GM10248 (cell line): ENCODE data around the gene CD274.

Experiments used
- CTCF ChIA-PET: fragments of 300-600 bp; sonication (Branson Sonifier 250); formaldehyde crosslinking; extraction: SDS; loops from one replicate; lab custom pipeline; 2021; ENCODE audit warnings: antibody characterized with exemption; lab: Yijun Ruan, JAX
- POLR2A ChIA-PET: fragments of 350-650 bp; sonication (Branson Sonifier 250); formaldehyde crosslinking; extraction: SDS; loops from one replicate; lab custom pipeline; 2020; ENCODE audit warnings: antibody characterized with exemption; lab: Yijun Ruan, JAX
- DNase-seq: peaks from one replicate; pipeline ENCODE4 v3.0.0; 2012; ENCODE audit errors: extremely low spot score
- TF ChIP-seq, protein P1 (sequence below): IDR thresholded peaks from 2 replicates; pipeline ENCODE4 v1.5.1; 2012; ENCODE audit warnings: mild to moderate bottlenecking, low read depth; ENCODE audit errors: extremely low read depth, missing control alignments, control extremely low read depth

Gene CD274

GRCh38 chr9:5500441-5501235, 50.3 kb downstream of the CD274 start:
- POLR2A ChIA-PET, result no interaction called here
- TF ChIP-seq, protein P1, sequence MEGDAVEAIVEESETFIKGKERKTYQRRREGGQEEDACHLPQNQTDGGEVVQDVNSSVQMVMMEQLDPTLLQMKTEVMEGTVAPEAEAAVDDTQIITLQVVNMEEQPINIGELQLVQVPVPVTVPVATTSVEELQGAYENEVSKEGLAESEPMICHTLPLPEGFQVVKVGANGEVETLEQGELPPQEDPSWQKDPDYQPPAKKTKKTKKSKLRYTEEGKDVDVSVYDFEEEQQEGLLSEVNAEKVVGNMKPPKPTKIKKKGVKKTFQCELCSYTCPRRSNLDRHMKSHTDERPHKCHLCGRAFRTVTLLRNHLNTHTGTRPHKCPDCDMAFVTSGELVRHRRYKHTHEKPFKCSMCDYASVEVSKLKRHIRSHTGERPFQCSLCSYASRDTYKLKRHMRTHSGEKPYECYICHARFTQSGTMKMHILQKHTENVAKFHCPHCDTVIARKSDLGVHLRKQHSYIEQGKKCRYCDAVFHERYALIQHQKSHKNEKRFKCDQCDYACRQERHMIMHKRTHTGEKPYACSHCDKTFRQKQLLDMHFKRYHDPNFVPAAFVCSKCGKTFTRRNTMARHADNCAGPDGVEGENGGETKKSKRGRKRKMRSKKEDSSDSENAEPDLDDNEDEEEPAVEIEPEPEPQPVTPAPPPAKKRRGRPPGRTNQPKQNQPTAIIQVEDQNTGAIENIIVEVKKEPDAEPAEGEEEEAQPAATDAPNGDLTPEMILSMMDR, result no peak
- no peak for DNase-seq
- CTCF ChIA-PET, result no interaction called here

DNA sequence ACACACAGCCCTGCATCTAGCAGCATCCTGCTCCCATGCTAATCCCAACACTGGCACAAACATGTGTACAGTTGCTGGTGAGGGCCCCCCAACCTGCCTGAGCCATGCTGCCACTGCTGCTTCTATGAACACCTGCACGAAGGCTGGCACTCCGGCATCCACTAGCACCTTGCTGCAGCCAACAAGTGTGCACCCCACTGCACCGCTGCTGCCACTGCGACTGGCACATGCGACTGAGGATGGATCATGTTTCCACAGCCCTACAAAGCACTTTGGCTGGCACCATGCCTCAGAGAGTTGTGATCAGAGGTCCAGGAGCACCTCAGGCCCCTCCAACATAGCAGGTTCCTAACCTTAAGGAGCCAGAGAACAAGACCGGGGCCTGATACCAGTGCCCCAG, 52.2 kb downstream of the CD274 start:
- CTCF ChIA-PET, result interaction anchor here (1.1 to 1.5 kb wide), 3 partner anchors 8 to 56 kb away, joined by 3 to 4 read pairs (median 3); partner anchors contain the start of gene PDCD1LG2
- DNase-seq, result no peak
- TF ChIP-seq, protein P1, result no peak
- POLR2A ChIA-PET, result no interaction called here

GRCh38 chr9:5509573-5509972, 59.2 kb downstream of the CD274 start:
- ChIA-PET CTCF (interaction anchor here (0.9 to 1.9 kb wide), 6 partner anchors 9 to 100 kb away, joined by 3 to 7 read pairs (median 4); no protein-coding TSS in a partner anchor), POLR2A (no interaction called here)
- TF ChIP-seq, protein P1, result no peak
- no peak for DNase-seq

DNA sequence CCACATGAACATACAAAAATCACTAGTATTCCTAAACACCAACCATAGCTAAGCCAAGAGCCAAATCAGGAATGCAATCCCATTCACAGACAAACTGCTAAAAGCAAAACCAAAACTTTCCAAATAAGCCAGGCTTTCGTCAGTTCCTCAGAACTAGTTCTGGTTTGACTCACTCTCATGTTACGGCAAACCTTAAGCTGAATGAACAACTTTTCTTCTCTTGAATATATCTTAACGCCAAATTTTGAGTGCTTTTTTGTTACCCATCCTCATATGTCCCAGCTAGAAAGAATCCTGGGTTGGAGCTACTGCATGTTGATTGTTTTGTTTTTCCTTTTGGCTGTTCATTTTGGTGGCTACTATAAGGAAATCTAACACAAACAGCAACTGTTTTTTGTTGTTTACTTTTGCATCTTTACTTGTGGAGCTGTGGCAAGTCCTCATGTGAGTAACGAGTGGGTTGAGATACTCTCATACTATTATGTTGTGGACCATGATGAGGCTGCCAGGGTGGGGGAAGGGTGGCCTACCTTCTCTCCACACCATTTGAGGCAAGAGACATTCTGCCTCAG, 60.1 kb downstream of the CD274 start, which contains the start of gene PDCD1LG2:
Gene PDCD1LG2, plus strand, starts transcription at position 172 of the 572 bp plus-strand sequence. CDS start 12,016 bp downstream, outside the sequence.
- POLR2A ChIA-PET, result no interaction called here
- DNase-seq, result peak; percentile 39
- TF ChIP-seq, protein P1, result no peak
- CTCF ChIA-PET, result interaction anchor here (0.9 to 3.1 kb wide), 16 partner anchors 8 to 751 kb away, joined by 3 to 16 read pairs (median 4); partner anchors contain the start of gene CD274

- DNase-seq, result no peak
- TF ChIP-seq, protein P1, result no peak
- ChIA-PET CTCF (interaction anchor here (0.9 to 3.1 kb wide), 17 partner anchors 8 to 752 kb away, joined by 3 to 16 read pairs (median 4); partner anchors contain the start of gene CD274), POLR2A (no interaction called here)
Observed at GRCh38 chr9:5510989-5511388, 60.6 kb downstream of the CD274 start.

- TF ChIP-seq, protein P1, result no peak
- ChIA-PET POLR2A (no interaction called here), CTCF (interaction anchor here (1.5 to 3.1 kb wide), 9 partner anchors 11 to 752 kb away, joined by 3 to 16 read pairs (median 6); no protein-coding TSS in a partner anchor)
- no peak for DNase-seq
Observed at GRCh38 chr9:5511476-5511875, 61.1 kb downstream of the CD274 start.
